Cardiac fibroblast (primary cell): Measurements from ENCODE around the gene KIF1B.
"Not testable (repeated sequence)": the region's sequence is repeated elsewhere in the genome, so short reads cannot be mapped to it uniquely, and the experiment has no call there.

Experiments
- DNase-seq, 2 donors: peaks; one replicate each; pipeline versions ENCODE4 v3.0.0 to v3.0.0-alpha.2; 2010; ENCODE audit warnings: low read depth in 2 of 2
- H3K4me3 ChIP-seq, 2 donors: replicated peaks in 1 of 2; 1 replicate in 1 of 2; 2 replicates in 1 of 2; pipeline ENCODE4 v1.5.1; 2011; ENCODE audit warnings: low read depth in 2 of 2, low read length in 2 of 2, mild to moderate bottlenecking in 2 of 2, moderate library complexity in 1 of 2
- CTCF ChIP-seq: IDR thresholded peaks from one replicate; pipeline ENCODE4 v1.5.1; 2011; ENCODE audit warnings: low read depth, mild to moderate bottlenecking, low read length, inconsistent platforms

Gene KIF1B

DNA sequence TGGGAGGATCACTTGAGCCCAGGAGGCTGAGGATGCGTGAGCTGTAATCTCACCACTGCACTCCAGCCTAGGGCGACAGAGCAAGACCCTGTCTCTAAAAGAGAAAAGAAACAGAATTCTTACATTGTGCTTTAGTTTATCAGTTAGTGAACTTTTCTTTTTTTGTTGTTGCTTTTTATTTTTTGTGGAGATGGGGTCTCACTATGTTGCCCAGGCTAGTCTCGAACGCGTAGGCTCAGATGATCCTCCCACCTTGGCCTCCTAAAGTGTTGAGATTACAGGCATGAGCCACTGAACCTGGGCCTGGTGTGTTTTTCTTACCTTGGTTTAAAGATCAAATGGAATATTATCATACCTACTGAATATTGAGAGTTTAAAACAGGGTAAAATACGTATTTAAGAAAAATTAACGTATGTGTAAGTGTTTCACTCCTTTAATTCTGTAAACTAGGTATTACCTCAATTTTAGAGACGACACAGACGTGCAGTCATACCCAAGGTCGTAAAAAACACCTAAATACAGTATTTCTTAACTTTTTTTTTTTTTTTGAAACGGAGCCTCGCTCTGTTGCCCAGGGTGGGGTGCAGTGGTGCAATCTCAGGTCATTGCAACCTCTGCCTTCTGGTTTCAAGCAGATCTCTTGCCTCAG is 39.6 kb downstream of the KIF1B start:
- DNase-seq, result no peak
- no peak for TF ChIP-seq CTCF
- H3K4me3 ChIP-seq, result no peak overlapping the region

DNA sequence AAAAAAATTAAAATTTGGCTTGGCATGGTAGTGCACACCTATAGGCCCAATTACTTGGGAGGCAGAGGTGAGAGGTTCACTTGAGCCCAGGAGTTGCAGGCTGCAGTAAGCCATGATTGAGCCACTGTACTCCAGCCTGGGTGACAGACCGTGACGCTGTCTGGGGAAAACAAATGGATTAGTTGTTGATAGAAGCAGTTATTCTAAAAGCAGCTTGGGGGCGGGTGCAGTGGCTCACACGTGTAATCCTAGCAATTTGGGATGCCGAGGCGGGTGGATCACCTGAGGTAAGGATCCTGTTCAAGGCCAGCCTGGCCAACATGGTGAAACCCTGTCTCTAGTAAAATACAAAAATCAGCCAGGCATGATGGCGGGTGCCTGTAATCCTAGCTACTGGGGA is 40.3 kb downstream of the KIF1B start:
- TF ChIP-seq CTCF, result no peak
- DNase-seq, result no peak
- H3K4me3 ChIP-seq, result no peak overlapping the region

DNA sequence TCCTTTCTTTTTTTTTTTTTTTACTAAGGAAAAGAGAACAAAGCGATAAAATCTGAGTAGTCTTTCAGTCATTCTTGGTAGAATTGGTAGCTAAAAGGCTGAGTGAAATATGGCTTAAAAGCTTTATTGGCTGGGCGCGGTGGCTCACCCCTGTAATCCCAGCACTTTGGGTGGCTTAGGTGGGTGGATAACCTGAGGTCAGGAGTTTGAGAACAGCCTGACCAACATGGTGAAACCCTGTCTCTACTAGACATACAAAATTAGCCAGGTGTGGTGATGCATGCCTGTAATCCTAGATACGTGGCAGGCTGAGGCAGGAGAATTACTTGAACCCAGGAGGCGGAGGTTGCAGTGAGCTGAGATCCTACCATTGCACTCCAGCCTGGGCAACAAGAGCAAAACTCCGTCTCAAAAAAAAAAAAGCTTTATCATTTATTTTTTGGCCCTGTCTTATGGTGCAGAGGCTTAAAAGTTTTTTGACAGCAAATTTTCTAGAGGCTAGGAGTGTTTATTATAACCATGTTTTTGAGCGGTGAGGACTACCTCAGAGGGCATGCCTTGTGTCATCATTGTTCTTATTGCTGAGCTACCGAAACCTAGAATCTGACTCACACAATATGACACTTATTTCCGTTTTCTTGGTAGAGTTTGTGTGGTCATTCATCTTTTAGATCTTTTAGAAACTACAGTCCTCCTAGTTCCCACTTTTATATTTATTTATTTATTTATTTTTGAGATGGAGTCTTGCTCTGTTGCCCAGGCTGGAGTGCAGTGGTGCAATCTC is 41.1 kb downstream of the KIF1B start:
- peak in 1 of 2 donors; percentile 70 for DNase-seq
- not testable (repeated sequence) for H3K4me3 ChIP-seq

DNA sequence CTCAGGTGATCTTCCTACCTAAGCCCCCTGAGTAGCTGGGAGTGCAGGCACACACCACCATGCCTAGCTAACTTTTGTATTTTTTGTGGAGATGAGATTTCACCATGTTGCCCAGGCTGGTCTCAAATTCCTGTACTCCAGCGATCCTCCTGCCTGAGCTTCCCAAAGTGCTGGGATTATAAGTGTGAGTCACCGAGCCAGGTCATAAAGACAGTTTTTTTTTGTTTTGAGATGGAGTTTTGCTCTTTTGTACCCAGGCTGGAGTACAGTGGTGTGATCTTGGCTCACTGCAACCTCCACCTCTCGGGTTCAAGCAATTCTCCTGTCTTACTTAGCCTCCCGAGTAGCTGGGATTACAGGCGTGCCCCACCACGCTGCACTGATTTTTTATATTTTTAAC is 42.1 kb downstream of the KIF1B start:
- TF ChIP-seq CTCF, result no peak
- H3K4me3 ChIP-seq, result no peak overlapping the region
- DNase-seq, result peak; percentile 39 to 47

DNA sequence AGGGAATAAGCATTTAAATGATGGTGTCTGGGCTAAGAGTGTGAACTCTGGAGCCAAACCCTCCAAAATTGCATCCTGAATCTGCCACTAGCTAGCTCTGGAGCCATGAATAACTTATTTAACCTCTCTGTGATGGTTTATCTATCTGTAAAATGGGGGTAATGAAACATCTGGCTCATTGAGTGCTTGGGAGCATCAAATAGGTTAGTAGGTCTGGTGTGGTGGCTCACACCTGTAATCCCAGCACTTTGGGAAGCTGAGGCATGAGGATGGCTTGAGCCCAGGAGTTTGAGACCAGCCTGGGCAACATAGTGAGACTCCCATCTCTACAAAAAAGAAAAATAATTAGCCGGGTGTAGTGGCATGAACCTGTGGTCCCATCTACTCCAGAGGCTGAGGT is 42.8 kb downstream of the KIF1B start:
- DNase-seq, result no peak
- TF ChIP-seq CTCF, result no peak
- H3K4me3 ChIP-seq, result no peak overlapping the region

DNA sequence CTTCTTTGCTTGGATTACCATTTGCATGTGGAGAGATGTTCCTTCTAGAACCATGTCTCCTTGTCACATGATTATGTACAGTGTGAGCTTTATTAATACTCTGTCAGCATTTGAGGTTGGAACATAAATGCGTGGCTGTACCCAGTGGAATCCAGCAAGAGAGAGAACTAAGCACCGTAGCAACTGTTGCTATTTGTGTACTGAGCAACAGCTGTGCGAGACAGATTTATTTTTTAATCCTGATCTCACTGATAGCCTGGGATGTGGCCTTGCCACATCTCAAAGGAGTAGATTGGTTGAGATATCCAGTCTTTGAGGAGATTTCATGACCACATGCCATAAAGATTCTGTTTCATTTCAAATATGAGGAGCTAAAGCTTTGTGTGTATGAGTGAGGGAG is 43.4 kb downstream of the KIF1B start:
- no peak for TF ChIP-seq CTCF
- peak; percentile 82 to 84 for DNase-seq
- H3K4me3 ChIP-seq, result no peak overlapping the region

DNA sequence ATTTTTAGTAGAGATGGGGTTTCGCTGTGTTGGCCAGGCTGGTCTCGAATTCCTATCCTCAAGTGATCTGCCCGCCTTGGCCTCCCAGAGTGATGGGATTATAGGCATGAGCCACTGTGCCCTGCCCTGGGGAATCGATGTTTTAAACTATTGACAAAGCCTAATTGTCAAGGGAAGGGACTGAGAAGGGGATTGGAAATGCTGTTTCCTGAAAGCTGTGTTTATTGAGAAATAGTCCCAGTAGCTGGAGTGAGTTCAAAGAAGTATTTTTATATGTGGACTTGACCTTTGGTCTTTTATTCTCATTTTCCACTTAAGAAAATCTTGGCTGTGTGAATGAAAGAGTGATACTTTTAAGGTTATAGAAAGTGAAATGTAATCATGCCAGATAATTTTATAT is 47.5 kb downstream of the KIF1B start:
- TF ChIP-seq CTCF, result no peak
- peak; percentile 12 to 57 for DNase-seq
- no peak overlapping the region for H3K4me3 ChIP-seq

DNA sequence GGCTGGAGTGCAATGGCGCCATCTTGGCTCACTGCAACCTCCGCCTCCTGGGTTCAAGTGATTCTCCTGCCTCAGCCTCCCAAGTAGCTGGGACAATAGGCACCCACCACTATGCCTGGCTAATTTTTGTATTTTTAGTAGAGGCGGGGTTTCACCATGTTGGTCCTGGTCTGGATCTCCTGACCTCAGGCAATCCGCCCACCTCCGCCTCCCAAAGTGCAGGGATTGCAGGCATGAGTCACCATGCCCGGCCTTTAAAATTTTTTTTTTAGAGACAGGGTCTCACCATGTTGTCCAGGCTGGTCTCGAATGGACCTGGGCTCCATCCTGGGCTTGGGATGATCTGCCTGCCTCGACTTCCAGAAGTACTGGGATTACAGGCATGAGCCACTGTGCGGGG is 49.2 kb downstream of the KIF1B start:
- DNase-seq, H3K4me3 ChIP-seq: not testable (repeated sequence)
